ENCODE measurements around the gene STAG2. TPM values are rescaled to one million over a fixed set of nuclear protein-coding genes. Genes with fewer than 3 reads are reported as not detected.
"Not testable (repeated sequence)": the region's sequence is repeated elsewhere in the genome, so short reads cannot be mapped to it uniquely, and the experiment has no call there.

Gene STAG2
- total RNA-seq, 6 donors from 2014 or later: 49.9 to 105 (median 68.1) TPM

GRCh38 chrX:124045109-124045508 lies 83.6 kb downstream of the STAG2 start:
- no peaks in the 10 kb centered on the region for H3K27me3 ChIP-seq
- DNase-seq (no peak), ATAC-seq (ENCODE audit: low FRiP score in 2 of 2) (no peak)
- WGBS, 2 donors: 65 to 73% methylated on average over 4 of the region's 4 CpGs
- no peaks in the 10 kb centered on the region for H3K4me1 ChIP-seq
- H3K9me3 ChIP-seq: no peaks in the 10 kb centered on the region
- TF ChIP-seq EP300 (IDR thresholded peaks at IDR 0.05) (no peak), POLR2AphosphoS5 (IDR thresholded peaks at IDR 0.05) (no peak), CTCF (IDR thresholded peaks at IDR 0.05) (no peak), POLR2A (IDR thresholded peaks at IDR 0.05) (no peak)
- H3K4me3 ChIP-seq: no peak overlapping the region
- peaks cover 0 to 19% (median 0%) of the 10 kb centered on the region in 4 donors for H3K36me3 ChIP-seq
- H3K27ac ChIP-seq: no peak overlapping the region

GRCh38 chrX:124084417-124084816 lies 122.9 kb downstream of the STAG2 start:
- ATAC-seq (ENCODE audit: low FRiP score in 2 of 2); H3K4me1 ChIP-seq; H3K9me3 ChIP-seq; H3K27me3 ChIP-seq; H3K27ac ChIP-seq; DNase-seq; H3K4me3 ChIP-seq: not testable (repeated sequence)
- WGBS, 2 donors: 79 to 93% methylated on average over 5 to 6 of the region's 6 CpGs
- peaks cover 0 to 64% (median 8%) of the 10 kb centered on the region in 4 donors for H3K36me3 ChIP-seq

GRCh38 chrX:124085063-124085462 lies 123.6 kb downstream of the STAG2 start:
- no peaks in the 10 kb centered on the region for H3K27me3 ChIP-seq
- no peak overlapping the region for H3K4me3 ChIP-seq
- H3K36me3 ChIP-seq: peaks cover 0 to 68% (median 7%) of the 10 kb centered on the region in 4 donors
- no peak for TF ChIP-seq POLR2AphosphoS5 (IDR thresholded peaks at IDR 0.05)
- no peak for TF ChIP-seq CTCF (IDR thresholded peaks at IDR 0.05)
- no peak for TF ChIP-seq EP300 (IDR thresholded peaks at IDR 0.05)
- no peak for TF ChIP-seq POLR2A (IDR thresholded peaks at IDR 0.05)
- no peaks in the 10 kb centered on the region for H3K4me1 ChIP-seq
- no peak overlapping the region for H3K27ac ChIP-seq
- DNase-seq (no peak), ATAC-seq (ENCODE audit: low FRiP score in 2 of 2) (no peak)
- H3K9me3 ChIP-seq: no peaks in the 10 kb centered on the region
- WGBS, 2 donors: 73 to 93% methylated on average over 2 of the region's 2 CpGs

- H3K36me3 ChIP-seq: peaks cover 0 to 77% (median 5%) of the 10 kb centered on the region in 4 donors
- no peak for ATAC-seq (ENCODE audit: low FRiP score in 2 of 2)
Measured at GRCh38 chrX:124086411-124086810, 124.9 kb downstream of the STAG2 start.

GRCh38 chrX:124087000-124087746 lies 125.7 kb downstream of the STAG2 start:
- H3K9me3 ChIP-seq: no peaks in the 10 kb centered on the region
- no peak for TF ChIP-seq CTCF (IDR thresholded peaks at IDR 0.05)
- TF ChIP-seq POLR2AphosphoS5 (IDR thresholded peaks at IDR 0.05): no peak
- TF ChIP-seq POLR2A (IDR thresholded peaks at IDR 0.05): no peak
- no peak for TF ChIP-seq EP300 (IDR thresholded peaks at IDR 0.05)
- no peak for ATAC-seq (ENCODE audit: low FRiP score in 2 of 2)
- H3K4me1 ChIP-seq: no peaks in the 10 kb centered on the region
- H3K27ac ChIP-seq: no peak overlapping the region
- no peaks in the 10 kb centered on the region for H3K27me3 ChIP-seq
- H3K36me3 ChIP-seq: peaks cover 0 to 74% (median 3%) of the 10 kb centered on the region in 4 donors
- DNase-seq: no peak
- H3K4me3 ChIP-seq: no peak overlapping the region
- WGBS, 2 donors: 76 to 86% methylated on average over 5 to 6 of the region's 6 CpGs

More at GRCh38 chrX:124086411-124086810, 124.9 kb downstream of the STAG2 start:
- Histone ChIP-seq H3K27ac (no peak overlapping the region), H3K4me3 (no peak overlapping the region), H3K27me3 (no peaks in the 10 kb centered on the region), H3K4me1 (no peaks in the 10 kb centered on the region), H3K9me3 (no peaks in the 10 kb centered on the region)
- TF ChIP-seq POLR2A (IDR thresholded peaks at IDR 0.05): no peak
- no peak for TF ChIP-seq POLR2AphosphoS5 (IDR thresholded peaks at IDR 0.05)
- no peak for TF ChIP-seq CTCF (IDR thresholded peaks at IDR 0.05)
- TF ChIP-seq EP300 (IDR thresholded peaks at IDR 0.05): no peak
- DNase-seq: no peak
- WGBS, 2 donors: 41 to 60% methylated on average over 6 to 7 of the region's 7 CpGs

All from upper lobe of left lung (tissue), 6 donors.